Measurements from ENCODE around the gene ASNSD1. TPM values are rescaled to one million over a fixed set of nuclear protein-coding genes. Genes with fewer than 3 reads are reported as not detected.

Gene ASNSD1
- total RNA-seq, 3 donors from 2014 or later (not counting 1 experiment from before 2014, with no cell fraction given), result 17.5 to 30.4 (median 30.3) TPM

DNA sequence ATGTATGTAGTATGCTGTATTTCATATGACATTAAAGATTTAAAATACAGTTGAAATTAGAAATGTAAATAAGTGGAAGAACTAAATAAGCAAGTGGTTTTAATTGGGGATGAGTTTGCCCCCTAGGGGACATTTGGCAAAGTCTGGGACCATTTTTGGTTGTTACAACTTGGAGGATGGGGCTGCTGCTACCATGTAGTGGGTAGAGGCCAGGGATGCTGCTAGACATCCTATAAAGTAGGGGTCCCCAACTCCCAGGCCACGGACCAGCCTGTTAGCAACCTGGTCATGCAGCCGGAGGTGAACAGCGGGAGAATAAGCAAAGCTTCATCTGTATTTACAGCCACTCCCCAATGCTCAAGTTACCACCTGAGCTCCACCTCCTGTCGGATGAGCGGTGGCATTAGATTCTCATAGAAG is 27.9 kb upstream of the ASNSD1 start:
- Histone ChIP-seq H3K27ac (ENCODE audit: low read length) (no peak overlapping the region), H3K4me3 (ENCODE audit: low read length) (no peak overlapping the region), H3K4me1 (ENCODE audit: control insufficient read depth, insufficient read depth, low read length) (no peaks in the 10 kb centered on the region), H3K36me3 (ENCODE audit: control insufficient read depth, insufficient read depth, low read length) (no peaks in the 10 kb centered on the region), H3K9me3 (ENCODE audit: control insufficient read depth, insufficient read depth, low read length) (no peaks in the 10 kb centered on the region), H3K27me3 (ENCODE audit: control insufficient read depth, insufficient read depth, low read length) (no peaks in the 10 kb centered on the region)
- peak in 1 of 2 donors; percentile 51 for DNase-seq
- Mint-ChIP-seq H3K36me3 (no peaks in the 10 kb centered on the region), H3K9me3 (no peaks in the 10 kb centered on the region), H3K27ac (no peak overlapping the region), H3K4me3 (no peak overlapping the region), H3K4me1 (no peaks in the 10 kb centered on the region), H3K27me3 (ENCODE audit: low read depth in 2 of 2) (peaks cover 3 to 9% of the 10 kb centered on the region in 2 donors)
- intact Hi-C loops (cut with micrococcal nuclease), result no loop called here
- TF ChIP-seq, protein P1, sequence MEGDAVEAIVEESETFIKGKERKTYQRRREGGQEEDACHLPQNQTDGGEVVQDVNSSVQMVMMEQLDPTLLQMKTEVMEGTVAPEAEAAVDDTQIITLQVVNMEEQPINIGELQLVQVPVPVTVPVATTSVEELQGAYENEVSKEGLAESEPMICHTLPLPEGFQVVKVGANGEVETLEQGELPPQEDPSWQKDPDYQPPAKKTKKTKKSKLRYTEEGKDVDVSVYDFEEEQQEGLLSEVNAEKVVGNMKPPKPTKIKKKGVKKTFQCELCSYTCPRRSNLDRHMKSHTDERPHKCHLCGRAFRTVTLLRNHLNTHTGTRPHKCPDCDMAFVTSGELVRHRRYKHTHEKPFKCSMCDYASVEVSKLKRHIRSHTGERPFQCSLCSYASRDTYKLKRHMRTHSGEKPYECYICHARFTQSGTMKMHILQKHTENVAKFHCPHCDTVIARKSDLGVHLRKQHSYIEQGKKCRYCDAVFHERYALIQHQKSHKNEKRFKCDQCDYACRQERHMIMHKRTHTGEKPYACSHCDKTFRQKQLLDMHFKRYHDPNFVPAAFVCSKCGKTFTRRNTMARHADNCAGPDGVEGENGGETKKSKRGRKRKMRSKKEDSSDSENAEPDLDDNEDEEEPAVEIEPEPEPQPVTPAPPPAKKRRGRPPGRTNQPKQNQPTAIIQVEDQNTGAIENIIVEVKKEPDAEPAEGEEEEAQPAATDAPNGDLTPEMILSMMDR (IDR thresholded peaks at IDR 0.05), result no peak
- WGBS (ENCODE audit: insufficient coverage), result 84% methylated on average over 5 of the region's 5 CpGs
- ATAC-seq, result no peak

DNA sequence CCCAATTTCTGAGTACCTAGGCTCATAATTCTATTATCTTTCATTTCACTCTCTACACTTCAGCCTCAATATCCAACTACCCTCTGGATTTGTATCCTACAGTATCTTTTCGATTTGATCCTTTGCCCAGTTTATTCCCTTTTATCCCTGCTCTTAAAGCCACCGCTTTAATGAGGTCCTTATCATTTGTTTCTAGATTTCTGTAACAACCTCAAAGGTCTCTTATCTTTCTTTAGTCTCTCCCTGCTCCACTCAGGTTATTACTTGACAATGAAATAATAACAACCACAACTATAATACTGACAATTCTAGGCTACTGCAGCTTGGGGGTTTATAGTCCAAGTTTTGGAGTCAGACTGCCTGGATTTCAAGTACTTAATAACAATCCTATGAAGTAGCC is 25.9 kb upstream of the ASNSD1 start:
- DNase-seq, result no peak
- H3K4me1 ChIP-seq (ENCODE audit: control insufficient read depth, insufficient read depth, low read length), result no peaks in the 10 kb centered on the region

DNA sequence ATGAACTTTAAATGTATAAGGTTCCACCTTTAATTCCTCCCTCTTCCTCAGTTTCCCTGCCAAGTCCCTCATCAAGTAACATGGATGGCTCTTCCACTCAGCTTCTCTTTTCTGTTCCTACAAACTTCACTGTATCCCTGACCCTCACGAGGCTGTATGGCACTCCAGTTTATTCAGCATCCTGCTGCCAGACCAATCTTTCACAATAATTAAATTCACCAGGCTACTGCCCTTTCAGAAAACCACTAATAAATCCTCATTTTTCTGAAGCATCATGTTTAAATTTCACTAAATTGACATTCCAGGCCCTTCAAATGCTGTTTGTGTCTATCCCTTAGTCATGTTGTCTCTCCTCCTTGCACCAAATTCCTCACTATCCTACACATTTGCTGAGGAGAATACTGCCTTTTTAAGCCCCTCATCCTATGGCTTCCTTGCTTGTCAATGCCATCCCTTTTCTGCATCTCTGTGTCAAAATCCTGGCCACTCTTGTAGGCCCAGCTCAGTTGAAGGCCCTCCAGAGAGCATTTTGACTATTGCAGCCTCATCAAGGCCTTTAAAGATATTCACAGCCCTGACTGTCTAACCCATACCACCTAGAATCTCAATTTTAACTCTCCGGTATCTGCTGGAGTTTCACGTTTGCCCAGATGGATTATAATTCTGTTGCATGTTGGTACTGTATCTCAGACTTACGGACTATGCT is 22.8 kb upstream of the ASNSD1 start:
- Mint-ChIP-seq H3K4me3 (no peak overlapping the region), H3K27me3 (ENCODE audit: low read depth in 2 of 2) (peaks cover 0 to 9% of the 10 kb centered on the region in 2 donors), H3K36me3 (no peaks in the 10 kb centered on the region), H3K4me1 (no peaks in the 10 kb centered on the region), H3K27ac (no peak overlapping the region), H3K9me3 (no peaks in the 10 kb centered on the region)
- ATAC-seq, result no peak
- Histone ChIP-seq H3K4me1 (ENCODE audit: control insufficient read depth, insufficient read depth, low read length) (no peaks in the 10 kb centered on the region), H3K36me3 (ENCODE audit: control insufficient read depth, insufficient read depth, low read length) (no peaks in the 10 kb centered on the region), H3K27me3 (ENCODE audit: control insufficient read depth, insufficient read depth, low read length) (no peaks in the 10 kb centered on the region), H3K27ac (ENCODE audit: low read length) (no peak overlapping the region), H3K4me3 (ENCODE audit: low read length) (no peak overlapping the region), H3K9me3 (ENCODE audit: control insufficient read depth, insufficient read depth, low read length) (no peaks in the 10 kb centered on the region)
- intact Hi-C loops (cut with micrococcal nuclease), result no loop called here
- WGBS (ENCODE audit: insufficient coverage), result 94% methylated on average over 4 of the region's 4 CpGs
- TF ChIP-seq, protein P1 (IDR thresholded peaks at IDR 0.05), result no peak
- no peak for DNase-seq

More for the DNA sequence above, 25.9 kb upstream of the ASNSD1 start:
- TF ChIP-seq, protein P1 (IDR thresholded peaks at IDR 0.05), result no peak
- H3K36me3 Mint-ChIP-seq, result no peaks in the 10 kb centered on the region
- no peak overlapping the region for H3K4me3 Mint-ChIP-seq
- H3K4me3 ChIP-seq (ENCODE audit: low read length), result no peak overlapping the region
- H3K27ac ChIP-seq (ENCODE audit: low read length), result no peak overlapping the region
- no peak for ATAC-seq
- 84% methylated on average over 2 of the region's 2 CpGs for WGBS (ENCODE audit: insufficient coverage)
- peaks cover 3 to 9% of the 10 kb centered on the region in 2 donors for H3K27me3 Mint-ChIP-seq (ENCODE audit: low read depth in 2 of 2)
- no peaks in the 10 kb centered on the region for H3K4me1 Mint-ChIP-seq
- no peaks in the 10 kb centered on the region for H3K27me3 ChIP-seq (ENCODE audit: control insufficient read depth, insufficient read depth, low read length)
- H3K9me3 Mint-ChIP-seq, result no peaks in the 10 kb centered on the region
- intact Hi-C loops (cut with micrococcal nuclease), result no loop called here
- H3K36me3 ChIP-seq (ENCODE audit: control insufficient read depth, insufficient read depth, low read length), result no peaks in the 10 kb centered on the region
- H3K27ac Mint-ChIP-seq, result no peak overlapping the region
- H3K9me3 ChIP-seq (ENCODE audit: control insufficient read depth, insufficient read depth, low read length), result no peaks in the 10 kb centered on the region

All from natural killer cell (primary cell).